ENCODE results near the gene GOSR2.
A peak's percentile ranks its signal among the peaks of the same experiment; 100 is the strongest.

DNA sequence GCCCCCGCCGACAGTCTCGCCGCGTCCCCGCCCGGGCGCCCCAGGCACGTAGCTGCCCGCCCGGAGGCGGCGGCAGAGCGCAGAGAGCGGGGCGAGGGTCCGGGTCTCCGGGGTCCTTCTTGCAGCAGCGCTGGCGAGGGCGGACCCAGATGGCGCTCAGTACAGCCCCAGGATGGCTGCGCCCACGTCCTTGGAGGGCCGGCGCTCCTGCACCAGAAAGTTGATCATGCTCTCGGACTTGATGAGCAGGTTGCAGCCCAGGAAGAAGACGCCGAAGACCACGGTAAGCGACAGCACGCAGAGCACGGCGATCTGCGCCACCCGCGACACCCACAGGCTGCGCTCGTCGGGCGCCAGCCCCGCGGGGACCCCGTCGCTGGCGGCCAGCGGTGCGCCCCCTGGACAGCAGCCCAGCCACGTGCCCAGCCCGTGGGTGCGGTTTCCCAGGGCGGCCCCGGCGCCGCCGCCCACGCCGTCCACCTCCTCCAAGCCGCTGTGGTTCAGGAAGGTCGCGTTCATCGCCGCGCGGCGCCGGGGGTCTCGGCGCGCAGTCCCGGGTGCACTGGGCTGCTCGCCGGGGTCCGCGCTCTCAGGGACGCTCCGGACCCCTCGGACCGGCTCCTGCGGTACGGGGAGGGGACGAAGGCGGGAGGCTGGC is 55.7 kb downstream of the GOSR2 start:
- TF ChIP-seq, protein P1, sequence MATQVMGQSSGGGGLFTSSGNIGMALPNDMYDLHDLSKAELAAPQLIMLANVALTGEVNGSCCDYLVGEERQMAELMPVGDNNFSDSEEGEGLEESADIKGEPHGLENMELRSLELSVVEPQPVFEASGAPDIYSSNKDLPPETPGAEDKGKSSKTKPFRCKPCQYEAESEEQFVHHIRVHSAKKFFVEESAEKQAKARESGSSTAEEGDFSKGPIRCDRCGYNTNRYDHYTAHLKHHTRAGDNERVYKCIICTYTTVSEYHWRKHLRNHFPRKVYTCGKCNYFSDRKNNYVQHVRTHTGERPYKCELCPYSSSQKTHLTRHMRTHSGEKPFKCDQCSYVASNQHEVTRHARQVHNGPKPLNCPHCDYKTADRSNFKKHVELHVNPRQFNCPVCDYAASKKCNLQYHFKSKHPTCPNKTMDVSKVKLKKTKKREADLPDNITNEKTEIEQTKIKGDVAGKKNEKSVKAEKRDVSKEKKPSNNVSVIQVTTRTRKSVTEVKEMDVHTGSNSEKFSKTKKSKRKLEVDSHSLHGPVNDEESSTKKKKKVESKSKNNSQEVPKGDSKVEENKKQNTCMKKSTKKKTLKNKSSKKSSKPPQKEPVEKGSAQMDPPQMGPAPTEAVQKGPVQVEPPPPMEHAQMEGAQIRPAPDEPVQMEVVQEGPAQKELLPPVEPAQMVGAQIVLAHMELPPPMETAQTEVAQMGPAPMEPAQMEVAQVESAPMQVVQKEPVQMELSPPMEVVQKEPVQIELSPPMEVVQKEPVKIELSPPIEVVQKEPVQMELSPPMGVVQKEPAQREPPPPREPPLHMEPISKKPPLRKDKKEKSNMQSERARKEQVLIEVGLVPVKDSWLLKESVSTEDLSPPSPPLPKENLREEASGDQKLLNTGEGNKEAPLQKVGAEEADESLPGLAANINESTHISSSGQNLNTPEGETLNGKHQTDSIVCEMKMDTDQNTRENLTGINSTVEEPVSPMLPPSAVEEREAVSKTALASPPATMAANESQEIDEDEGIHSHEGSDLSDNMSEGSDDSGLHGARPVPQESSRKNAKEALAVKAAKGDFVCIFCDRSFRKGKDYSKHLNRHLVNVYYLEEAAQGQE (IDR thresholded peaks at IDR 0.05; ENCODE audit: borderline replicate concordance) = no peak
- peak; percentile 63 for TF ChIP-seq MXI1 (conservative IDR thresholded peaks at IDR 0.05; ENCODE audit: poor library complexity, severe bottlenecking)
- no peak for TF ChIP-seq RAD21 (conservative IDR thresholded peaks at IDR 0.05)
- TF ChIP-seq, protein P2, sequence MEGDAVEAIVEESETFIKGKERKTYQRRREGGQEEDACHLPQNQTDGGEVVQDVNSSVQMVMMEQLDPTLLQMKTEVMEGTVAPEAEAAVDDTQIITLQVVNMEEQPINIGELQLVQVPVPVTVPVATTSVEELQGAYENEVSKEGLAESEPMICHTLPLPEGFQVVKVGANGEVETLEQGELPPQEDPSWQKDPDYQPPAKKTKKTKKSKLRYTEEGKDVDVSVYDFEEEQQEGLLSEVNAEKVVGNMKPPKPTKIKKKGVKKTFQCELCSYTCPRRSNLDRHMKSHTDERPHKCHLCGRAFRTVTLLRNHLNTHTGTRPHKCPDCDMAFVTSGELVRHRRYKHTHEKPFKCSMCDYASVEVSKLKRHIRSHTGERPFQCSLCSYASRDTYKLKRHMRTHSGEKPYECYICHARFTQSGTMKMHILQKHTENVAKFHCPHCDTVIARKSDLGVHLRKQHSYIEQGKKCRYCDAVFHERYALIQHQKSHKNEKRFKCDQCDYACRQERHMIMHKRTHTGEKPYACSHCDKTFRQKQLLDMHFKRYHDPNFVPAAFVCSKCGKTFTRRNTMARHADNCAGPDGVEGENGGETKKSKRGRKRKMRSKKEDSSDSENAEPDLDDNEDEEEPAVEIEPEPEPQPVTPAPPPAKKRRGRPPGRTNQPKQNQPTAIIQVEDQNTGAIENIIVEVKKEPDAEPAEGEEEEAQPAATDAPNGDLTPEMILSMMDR (IDR thresholded peaks at IDR 0.05; ENCODE audit: poor library complexity, severe bottlenecking) = peak; percentile 12
- no peak for TF ChIP-seq POLR2AphosphoS5 (IDR thresholded peaks at IDR 0.05)
- TF ChIP-seq SMC3 (conservative IDR thresholded peaks at IDR 0.05; ENCODE audit: poor library complexity) = no peak
- TF ChIP-seq EZH2 (IDR thresholded peaks at IDR 0.05; ENCODE audit: borderline replicate concordance, insufficient read depth, low read length, poor library complexity, severe bottlenecking) = no peak
- no peak for TF ChIP-seq EP300 (conservative IDR thresholded peaks at IDR 0.05; ENCODE audit: poor library complexity, severe bottlenecking)

All from neural cell (in vitro differentiated cells).